ENCODE results near the gene FKBP2.

DNA sequence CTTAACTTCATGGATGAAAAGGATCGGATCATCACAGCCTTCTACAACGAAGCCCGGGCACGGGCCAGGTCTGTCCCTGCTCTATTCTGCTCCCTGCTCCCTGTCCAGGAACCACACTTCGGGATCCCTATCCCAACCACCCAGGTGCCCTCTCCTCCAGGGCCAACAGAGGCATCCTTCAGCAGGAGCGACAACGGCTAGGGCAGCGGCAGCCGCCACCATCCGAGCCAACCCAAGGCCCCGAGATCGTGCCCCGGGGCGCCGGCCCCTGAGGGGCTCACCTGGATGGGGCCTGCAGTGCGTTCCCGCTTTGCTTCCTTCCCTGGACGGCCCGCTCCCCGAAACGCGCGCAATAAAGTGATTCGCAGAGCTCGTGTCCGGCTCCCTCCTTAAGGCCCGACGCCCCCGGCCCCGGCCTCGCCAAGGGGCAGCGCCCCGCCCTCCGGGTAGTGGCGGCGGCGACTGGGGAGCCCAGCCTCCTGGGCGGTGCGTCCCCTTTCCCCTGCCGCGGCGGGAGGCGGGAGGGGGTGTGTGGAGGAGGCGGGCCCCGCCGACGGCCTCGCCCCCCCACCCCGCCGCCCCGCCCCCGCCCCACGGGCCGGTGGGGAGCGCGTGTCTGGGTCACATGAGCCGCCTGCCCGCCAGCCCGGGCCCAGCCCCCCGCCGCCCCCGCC lies 6.8 kb upstream of the FKBP2 start, which contains the start of gene VEGFB:
- peak; percentile 16 to 33 for TF ChIP-seq POLR2A (IDR thresholded peaks at IDR 0.05)
- TF ChIP-seq, protein P1, sequence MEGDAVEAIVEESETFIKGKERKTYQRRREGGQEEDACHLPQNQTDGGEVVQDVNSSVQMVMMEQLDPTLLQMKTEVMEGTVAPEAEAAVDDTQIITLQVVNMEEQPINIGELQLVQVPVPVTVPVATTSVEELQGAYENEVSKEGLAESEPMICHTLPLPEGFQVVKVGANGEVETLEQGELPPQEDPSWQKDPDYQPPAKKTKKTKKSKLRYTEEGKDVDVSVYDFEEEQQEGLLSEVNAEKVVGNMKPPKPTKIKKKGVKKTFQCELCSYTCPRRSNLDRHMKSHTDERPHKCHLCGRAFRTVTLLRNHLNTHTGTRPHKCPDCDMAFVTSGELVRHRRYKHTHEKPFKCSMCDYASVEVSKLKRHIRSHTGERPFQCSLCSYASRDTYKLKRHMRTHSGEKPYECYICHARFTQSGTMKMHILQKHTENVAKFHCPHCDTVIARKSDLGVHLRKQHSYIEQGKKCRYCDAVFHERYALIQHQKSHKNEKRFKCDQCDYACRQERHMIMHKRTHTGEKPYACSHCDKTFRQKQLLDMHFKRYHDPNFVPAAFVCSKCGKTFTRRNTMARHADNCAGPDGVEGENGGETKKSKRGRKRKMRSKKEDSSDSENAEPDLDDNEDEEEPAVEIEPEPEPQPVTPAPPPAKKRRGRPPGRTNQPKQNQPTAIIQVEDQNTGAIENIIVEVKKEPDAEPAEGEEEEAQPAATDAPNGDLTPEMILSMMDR (IDR thresholded peaks at IDR 0.05), result no peak
- TF ChIP-seq EP300 (IDR thresholded peaks at IDR 0.05), result no peak
- peak; percentile 58 to 86 (median 73) for TF ChIP-seq POLR2AphosphoS5 (IDR thresholded peaks at IDR 0.05)

Data from sigmoid colon (tissue), 4 donors.